COR-L47 (cell line): Measurements from ENCODE around the gene OR11A1.
"Not testable (repeated sequence)": the region's sequence is repeated elsewhere in the genome, so short reads cannot be mapped to it uniquely, and the experiment has no call there.

Experiments
- DNase-seq: peaks from one replicate; lab custom pipeline; 2025; lab: John Stamatoyannopoulos, UW

The OR11A1 gene

DNA sequence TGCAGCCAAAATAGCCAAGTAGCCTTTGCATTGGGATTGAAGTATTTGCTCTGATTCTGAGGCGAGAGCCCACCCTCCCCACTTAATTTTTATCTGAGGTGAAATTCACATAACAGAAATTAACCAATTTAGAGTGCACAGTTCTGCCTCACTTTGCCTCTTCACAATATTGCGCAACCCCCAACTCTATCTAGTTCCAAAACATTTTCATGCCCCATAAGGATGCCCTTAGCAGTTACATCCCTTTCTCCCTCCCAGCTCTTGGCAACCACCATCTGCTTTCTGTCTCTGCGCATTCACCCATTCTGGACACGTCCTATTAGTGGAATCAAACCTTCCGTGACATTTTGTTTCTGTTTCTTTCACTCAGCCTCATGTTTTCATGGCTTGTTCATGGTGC, 21.9 kb upstream of the OR11A1 start:
- DNase-seq, result no peak

GRCh38 chr6:29477923-29478450, 21.1 kb upstream of the OR11A1 start:
- DNase-seq, result no peak

DNA sequence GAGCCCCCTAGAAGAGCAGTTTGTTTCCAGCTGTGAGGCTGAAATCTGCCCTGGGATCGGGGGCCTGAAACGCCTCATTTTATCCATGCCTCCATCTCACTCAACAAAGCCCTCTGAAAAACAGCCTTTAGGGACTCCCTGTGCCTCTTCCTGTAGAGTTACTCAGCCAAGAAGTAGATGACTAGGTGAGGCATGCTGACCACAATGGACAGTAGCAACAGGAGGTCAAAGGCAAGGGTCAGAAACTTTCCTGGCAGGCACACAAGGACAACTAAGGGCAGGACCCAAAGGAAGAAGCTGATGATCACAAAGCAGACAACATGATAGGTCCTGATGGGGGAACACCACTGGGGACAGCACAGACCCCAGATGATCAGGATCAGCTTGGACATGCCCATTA, 18.1 kb upstream of the OR11A1 start:
- no peak for DNase-seq

GRCh38 chr6:29466241-29466640, 9.4 kb upstream of the OR11A1 start:
- DNase-seq, result no peak

- no peak for DNase-seq
These were observed 8.9 kb upstream of the OR11A1 start for GRCh38 chr6:29465801-29466200.

DNA sequence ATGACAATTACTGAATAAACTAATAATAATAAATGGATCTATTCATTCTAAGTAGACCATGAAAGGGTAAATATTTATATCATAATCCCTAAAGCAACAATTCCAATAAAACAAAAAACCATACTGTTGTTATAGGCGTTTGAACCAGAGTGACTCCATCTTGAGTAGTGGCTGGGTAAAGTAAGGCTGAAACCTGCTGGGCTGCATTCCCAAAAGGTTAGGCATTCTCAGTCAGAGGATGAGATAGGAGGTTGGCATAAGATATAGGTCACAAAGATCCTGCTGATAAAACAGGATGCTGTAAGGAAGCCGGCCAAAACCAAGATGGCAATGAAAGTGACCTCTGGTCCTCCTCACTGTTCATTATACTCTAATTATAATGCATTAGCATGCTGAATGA, 8.4 kb upstream of the OR11A1 start:
- no peak for DNase-seq

DNA sequence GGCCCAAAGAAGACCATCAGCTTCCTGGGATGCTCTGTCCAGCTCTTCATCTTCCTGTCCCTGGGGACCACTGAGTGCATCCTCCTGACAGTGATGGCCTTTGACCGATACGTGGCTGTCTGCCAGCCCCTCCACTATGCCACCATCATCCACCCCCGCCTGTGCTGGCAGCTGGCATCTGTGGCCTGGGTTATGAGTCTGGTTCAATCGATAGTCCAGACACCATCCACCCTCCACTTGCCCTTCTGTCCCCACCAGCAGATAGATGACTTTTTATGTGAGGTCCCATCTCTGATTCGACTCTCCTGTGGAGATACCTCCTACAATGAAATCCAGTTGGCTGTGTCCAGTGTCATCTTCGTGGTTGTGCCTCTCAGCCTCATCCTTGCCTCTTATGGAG, 5.2 kb upstream of the OR11A1 start:
- no peak for DNase-seq

DNA sequence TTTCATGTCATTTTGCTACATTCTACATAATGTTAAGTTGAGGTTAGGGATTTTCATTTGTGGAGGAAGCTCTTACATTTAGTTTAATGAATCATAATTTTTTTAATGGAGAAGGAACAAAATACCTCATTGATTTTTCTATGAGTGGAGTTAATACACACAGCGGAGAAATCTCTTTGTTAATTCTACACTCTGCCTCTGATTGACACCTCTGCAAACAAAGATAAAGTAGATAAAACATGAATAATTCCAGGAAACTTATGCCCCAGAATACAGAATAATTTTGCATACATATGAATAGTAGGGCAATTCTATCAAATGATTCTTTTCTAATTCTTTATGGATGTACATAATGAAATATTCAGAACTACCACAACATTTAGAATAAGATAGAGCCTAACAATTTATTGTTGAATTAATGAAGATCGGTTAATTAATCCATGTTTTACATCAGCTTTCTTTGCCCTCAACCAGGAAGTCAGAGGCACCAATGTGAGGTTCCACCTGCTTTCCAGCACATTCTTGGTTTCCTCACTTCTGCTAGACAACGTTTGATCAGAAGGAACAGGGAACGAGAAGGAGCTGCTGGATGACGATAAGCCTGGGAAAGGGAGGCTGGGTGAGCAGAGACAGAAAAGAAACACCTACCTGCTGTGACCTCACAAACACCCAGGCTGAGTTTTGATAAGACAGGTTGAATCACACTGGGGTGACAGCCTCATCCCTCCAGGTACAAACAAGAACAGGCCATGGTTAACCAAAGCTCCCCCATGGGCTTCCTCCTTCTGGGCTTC, 4.3 kb upstream of the OR11A1 start:
- DNase-seq, result no peak

GRCh38 chr6:29451471-29452193, 5.2 kb downstream of the OR11A1 start:
- DNase-seq, result no peak

- no peak for DNase-seq
These were observed 9.2 kb downstream of the OR11A1 start for GRCh38 chr6:29447670-29448069.

GRCh38 chr6:29444031-29444430, 12.8 kb downstream of the OR11A1 start:
- DNase-seq, result not testable (repeated sequence)

- DNase-seq, result no peak
These were observed 14.2 kb downstream of the OR11A1 start for GRCh38 chr6:29442719-29443118.

GRCh38 chr6:29439006-29439405, 17.9 kb downstream of the OR11A1 start, which contains the start of gene OR10C1:
Gene OR10C1 (plus strand): TSS chr6:29439306. CDS start chr6:29440016, 710 bp downstream.
- no peak for DNase-seq

DNA sequence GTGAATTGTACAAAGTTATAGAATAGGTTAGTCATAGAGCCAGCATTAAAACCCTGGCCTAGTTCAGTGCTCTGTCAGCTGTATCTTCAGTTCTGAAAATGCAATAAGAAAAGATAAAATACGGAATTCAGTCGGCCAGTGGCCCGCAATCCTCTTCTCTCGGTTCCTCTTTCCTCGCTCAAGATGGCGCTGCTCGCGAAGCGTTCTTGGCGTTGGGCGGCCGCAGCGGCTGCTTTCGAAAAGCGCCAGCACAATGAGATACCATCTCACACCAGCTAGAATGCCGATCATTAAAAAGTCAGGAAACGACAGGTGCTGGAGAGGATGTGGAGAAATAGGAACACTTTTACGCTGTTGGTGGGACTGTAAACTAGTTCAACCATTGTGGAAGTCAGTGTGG, 20.1 kb downstream of the OR11A1 start:
- DNase-seq, result not testable (repeated sequence)

DNA sequence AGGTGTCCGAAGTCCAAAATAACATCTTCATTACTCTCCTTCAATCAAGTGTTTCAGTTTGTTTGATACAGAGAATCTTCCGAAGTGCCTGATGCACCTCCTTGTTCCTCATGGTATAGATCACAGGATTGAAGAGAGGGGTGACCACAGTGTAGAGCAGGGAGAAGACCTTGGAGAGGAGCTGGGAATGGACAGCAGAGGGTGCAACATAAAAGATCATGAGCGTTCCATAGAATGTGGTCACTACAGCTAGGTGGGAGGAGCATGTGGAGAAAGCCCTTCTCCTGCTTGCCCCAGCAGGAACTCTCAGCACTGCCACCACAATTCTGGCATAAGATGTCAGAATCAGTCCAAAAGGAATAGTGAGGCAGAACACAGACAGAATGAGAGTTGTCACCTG, 30.2 kb downstream of the OR11A1 start:
- no peak for DNase-seq

- DNase-seq, result no peak
These were observed 31.8 kb downstream of the OR11A1 start for GRCh38 chr6:29425075-29425474.

DNA sequence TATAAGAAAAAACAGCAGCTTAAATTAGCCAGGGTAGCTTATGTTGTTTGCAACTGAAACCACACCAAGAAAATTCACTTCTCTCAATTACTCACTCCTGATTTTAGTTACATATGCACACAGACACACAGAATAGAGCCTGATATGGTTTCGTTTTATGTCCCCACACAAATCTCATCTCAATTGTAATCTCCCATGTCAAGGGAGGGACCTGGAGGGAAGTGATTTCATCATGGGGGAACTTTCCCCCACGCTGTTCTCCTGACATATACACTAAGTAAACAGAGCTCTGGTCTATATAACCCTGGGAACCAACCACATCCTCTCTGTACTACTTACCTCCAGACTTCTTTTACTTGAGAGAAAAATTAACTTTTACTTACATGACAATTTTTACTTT, 32.3 kb downstream of the OR11A1 start:
- DNase-seq, result no peak

DNA sequence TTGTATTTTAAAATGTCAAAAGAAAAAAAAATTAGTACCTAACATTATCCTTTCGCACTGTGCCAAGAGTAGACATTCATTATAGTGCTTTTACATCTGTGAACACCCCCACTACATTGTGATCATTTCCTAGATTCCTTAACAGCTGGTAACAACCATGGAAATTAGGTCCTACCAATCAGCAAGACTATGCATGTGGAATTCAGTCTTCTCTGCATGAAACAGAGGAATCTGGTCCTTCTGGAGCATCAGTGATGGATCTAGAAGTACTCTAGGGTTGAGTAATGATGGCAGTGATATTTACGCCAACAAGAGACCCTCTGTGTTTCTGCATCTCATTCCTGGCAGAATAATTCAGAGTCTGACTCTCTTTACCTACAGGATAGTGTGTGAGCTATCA, 32.7 kb downstream of the OR11A1 start:
- DNase-seq, result no peak

DNA sequence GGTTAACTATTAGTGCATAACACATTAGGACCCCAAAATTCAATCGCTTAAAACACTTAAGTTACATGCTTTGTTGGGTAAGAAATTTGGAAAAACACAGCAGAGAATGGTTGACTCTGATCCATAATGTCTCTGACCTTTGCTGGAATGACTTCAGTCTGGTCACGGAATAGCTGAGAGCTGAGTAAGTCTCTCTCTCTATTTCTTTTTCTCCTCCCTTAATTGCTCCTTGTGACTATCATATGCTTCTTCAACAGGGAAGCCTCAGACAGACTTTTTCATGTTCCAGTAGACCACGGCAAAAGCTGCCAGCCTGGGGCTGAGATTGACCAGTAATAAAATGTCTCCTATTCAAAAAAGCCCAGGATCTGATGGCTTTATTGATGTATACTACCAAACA, 37.4 kb downstream of the OR11A1 start:
- DNase-seq, result no peak

DNA sequence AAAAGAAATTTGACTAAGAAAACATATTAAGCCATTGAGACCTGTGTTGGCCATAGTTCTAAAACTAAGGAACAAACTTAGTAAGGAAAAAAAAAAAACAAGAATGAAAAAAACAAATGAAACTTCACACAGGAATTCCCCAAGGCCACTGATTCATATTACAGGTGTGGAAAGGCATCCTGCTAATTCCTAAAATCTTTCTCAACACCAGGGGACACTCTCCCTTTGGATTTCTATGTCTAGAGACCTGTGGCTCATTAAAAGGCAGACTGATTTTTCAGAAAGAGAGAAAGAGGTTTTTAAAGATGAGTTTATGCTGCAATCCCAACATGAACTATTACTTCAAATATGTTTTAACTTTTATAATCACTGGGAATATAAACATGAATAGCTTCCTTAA, 42.3 kb downstream of the OR11A1 start, which contains the start of gene OR12D1:
TSS of gene OR12D1 (plus strand) at position 341 of the 400 bp plus-strand sequence.
- no peak for DNase-seq

GRCh38 chr6:29403801-29404200, 53.1 kb downstream of the OR11A1 start:
- DNase-seq, result no peak

GRCh38 chr6:29399525-29399924, 57.3 kb downstream of the OR11A1 start:
- no peak for DNase-seq

DNA sequence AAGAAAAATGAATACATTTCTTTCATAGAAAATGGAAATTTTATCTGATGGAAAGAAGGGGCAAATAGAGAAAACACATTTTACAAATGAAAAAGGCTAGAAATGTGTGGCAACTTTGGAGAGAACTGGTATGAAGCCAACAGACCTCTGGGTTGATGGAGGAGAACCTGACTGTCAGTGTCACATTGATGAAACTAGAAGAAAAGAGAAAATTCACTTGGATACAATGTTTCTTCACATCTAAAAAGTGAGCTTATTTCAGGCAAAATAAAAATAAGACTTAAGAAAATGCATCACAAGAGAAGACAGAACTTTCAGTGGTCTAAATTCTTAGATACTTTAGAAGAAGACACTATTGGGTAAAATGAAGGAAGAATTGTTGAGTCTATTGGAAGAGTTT, 61.5 kb downstream of the OR11A1 start, which contains the start of gene OR12D2:
TSS of gene OR12D2 (plus strand) at position 301 of the 400 bp plus-strand sequence. CDS start 1,069 bp downstream, outside the sequence.
- no peak for DNase-seq
